RWPE2 (cell line): ENCODE measurements around the gene PTPN18.

Source experiments
- ATAC-seq: fragments of 200-7000 bp; cut with Tn5 transposase; 3 replicates; pipeline ENCODE4 v1.9.1; 2021; ENCODE audit warnings: low read depth
- DNase-seq: peaks from one replicate; pipeline ENCODE4 v3.0.0-alpha.2; 2020; ENCODE audit warnings: low spot score
- H3K27ac ChIP-seq: fragments of 450-650 bp; 2 replicates; pipeline ENCODE4 v1.5.1; 2017; ENCODE audit warnings: mild to moderate bottlenecking; ENCODE audit not compliant: poor library complexity, severe bottlenecking
- H3K27me3 ChIP-seq: fragments of 250-450 bp; sonication (Bioruptor Pico); 2 replicates; pipeline ENCODE4 v1.5.1; 2021; ENCODE audit warnings: mild to moderate bottlenecking, moderate library complexity; ENCODE audit not compliant: insufficient read depth, poor library complexity, severe bottlenecking
- H3K36me3 ChIP-seq: fragments of 250-450 bp; sonication (Bioruptor Pico); 2 replicates; pipeline ENCODE4 v1.5.1; 2020; ENCODE audit warnings: low read depth, mild to moderate bottlenecking, moderate library complexity
- H3K4me1 ChIP-seq: fragments of 250-450 bp; sonication (Bioruptor Pico); 2 replicates; pipeline ENCODE4 v1.5.1; 2021; ENCODE audit warnings: mild to moderate bottlenecking, moderate library complexity; ENCODE audit not compliant: insufficient read depth, poor library complexity, severe bottlenecking
- H3K4me3 ChIP-seq: fragments of 250-450 bp; sonication (Bioruptor Pico); 2 replicates; pipeline ENCODE4 v1.5.1; 2021; ENCODE audit warnings: mild to moderate bottlenecking, moderate library complexity; ENCODE audit not compliant: severe bottlenecking
- H3K9me3 ChIP-seq: fragments of 250-450 bp; sonication (Bioruptor Pico); 2 replicates; pipeline ENCODE4 v1.5.1; 2021; ENCODE audit warnings: mild to moderate bottlenecking, moderate library complexity; ENCODE audit not compliant: severe bottlenecking
- CTCF ChIP-seq: fragments of 450-650 bp; IDR thresholded peaks from one replicate; pipeline ENCODE4 v1.5.1; 2017; ENCODE audit warnings: mild to moderate bottlenecking, moderate library complexity; ENCODE audit not compliant: poor library complexity, severe bottlenecking

Gene PTPN18

GRCh38 chr2:130349174-130349573, 6.7 kb upstream of the PTPN18 start:
- DNase-seq (no peak), ATAC-seq (no peak)
- H3K27ac ChIP-seq, result no peak overlapping the region
- no peaks in the 10 kb centered on the region for H3K4me1 ChIP-seq
- H3K27me3 ChIP-seq, result no peaks in the 10 kb centered on the region
- no peaks in the 10 kb centered on the region for H3K9me3 ChIP-seq
- peaks cover 45% of the 10 kb centered on the region for H3K36me3 ChIP-seq
- H3K4me3 ChIP-seq, result no peak overlapping the region
- TF ChIP-seq CTCF, result no peak

GRCh38 chr2:130351711-130352110, 4.1 kb upstream of the PTPN18 start:
- Histone ChIP-seq H3K36me3 (peaks cover 22% of the 10 kb centered on the region), H3K27me3 (no peaks in the 10 kb centered on the region), H3K27ac (no peak overlapping the region), H3K4me3 (no peak overlapping the region), H3K4me1 (peaks cover 5% of the 10 kb centered on the region), H3K9me3 (no peaks in the 10 kb centered on the region)
- TF ChIP-seq CTCF, result no peak
- ATAC-seq, result no peak
- DNase-seq, result no peak

DNA sequence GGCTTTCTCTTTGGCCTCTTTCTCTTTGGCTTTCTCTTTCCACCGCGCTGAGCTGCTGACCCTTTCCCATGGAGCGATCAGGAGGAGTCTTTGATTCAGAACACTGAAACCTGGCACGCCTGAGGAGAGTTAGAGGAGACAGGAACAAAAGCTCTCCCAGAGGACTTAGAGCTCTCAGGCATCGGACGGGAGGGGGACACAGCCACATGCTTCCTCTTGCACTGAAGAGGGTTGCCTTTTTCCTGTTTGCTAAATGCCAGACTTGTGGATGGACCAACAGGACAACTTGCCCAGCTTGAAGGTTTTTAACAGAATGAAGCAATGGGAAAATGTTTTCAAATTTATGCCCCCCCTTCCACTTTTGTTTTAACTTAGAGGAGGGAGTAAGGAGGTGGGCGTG, 3.6 kb upstream of the PTPN18 start:
- Histone ChIP-seq H3K9me3 (no peaks in the 10 kb centered on the region), H3K27ac (no peak overlapping the region), H3K4me1 (peaks cover 5% of the 10 kb centered on the region), H3K4me3 (no peak overlapping the region), H3K27me3 (no peaks in the 10 kb centered on the region), H3K36me3 (peaks cover 16% of the 10 kb centered on the region)
- ATAC-seq (no peak), DNase-seq (no peak)
- no peak for TF ChIP-seq CTCF

DNA sequence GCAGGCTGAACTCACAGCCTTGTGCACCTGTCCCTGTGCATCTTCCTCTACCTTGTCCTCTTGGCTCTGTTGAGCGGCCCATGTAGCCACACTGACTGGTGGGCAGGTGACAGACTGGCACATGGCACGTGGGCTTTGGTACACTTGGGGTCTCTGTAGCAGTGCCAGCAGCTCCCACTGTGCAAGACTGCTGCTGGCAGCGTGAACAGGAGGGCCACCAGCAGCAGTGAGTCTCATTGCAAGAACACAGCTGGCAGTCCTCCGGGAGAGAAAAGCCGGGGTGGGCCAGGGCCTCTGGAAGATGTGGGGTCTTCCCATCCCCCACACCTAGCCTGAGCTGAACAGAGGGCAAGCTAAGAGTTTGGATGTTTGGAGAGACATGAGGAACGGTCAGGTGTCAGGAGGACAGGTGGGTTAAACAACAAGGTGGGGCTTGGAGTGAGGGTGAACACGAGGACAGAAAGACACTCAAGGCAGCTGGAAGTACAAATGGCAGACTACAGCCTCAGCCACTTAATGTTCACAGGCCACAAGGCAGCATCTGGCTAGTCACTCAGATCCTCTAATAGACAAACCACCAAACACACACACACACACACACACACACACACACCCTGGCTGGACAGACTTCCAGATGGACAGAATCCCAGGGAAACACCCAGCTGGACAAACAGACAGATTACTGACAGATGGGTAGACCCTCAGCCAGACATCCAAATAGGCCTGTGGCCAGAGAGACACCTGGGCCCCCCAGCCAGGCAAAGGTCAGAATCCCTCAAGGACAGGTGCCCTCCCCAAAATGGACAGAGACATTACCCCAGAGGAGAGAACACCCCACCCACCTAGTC, 2.3 kb upstream of the PTPN18 start:
- Histone ChIP-seq H3K27me3 (no peaks in the 10 kb centered on the region), H3K4me3 (no peak overlapping the region), H3K4me1 (peaks cover 5% of the 10 kb centered on the region), H3K36me3 (peaks cover 4% of the 10 kb centered on the region; the same call in 1 of the 2 replicates), H3K27ac (no peak overlapping the region), H3K9me3 (no peaks in the 10 kb centered on the region)
- TF ChIP-seq CTCF, result no peak
- DNase-seq, result no peak
- ATAC-seq, result no peak

- Histone ChIP-seq H3K36me3 (no peaks in the 10 kb centered on the region), H3K9me3 (no peaks in the 10 kb centered on the region), H3K4me1 (peaks cover 5% of the 10 kb centered on the region), H3K4me3 (no peak overlapping the region), H3K27ac (no peak overlapping the region), H3K27me3 (no peaks in the 10 kb centered on the region)
- no peak for TF ChIP-seq CTCF
- DNase-seq (no peak), ATAC-seq (no peak)
Observed at GRCh38 chr2:130354139-130354428, 1.8 kb upstream of the PTPN18 start.
